GM12801 (cell line): ENCODE results near the gene MRPS27.

ENCODE experiments used
- CTCF ChIP-seq: IDR thresholded peaks from one replicate; pipeline ENCODE4 v1.5.1; 2011; ENCODE audit warnings: control low read depth; ENCODE audit not compliant: insufficient read length; ENCODE audit errors: extremely low read depth

The MRPS27 gene

GRCh38 chr5:72206994-72207393 lies 113.0 kb downstream of the MRPS27 start:
- no peak for TF ChIP-seq CTCF

- TF ChIP-seq CTCF = no peak
These were observed 113.9 kb downstream of the MRPS27 start for GRCh38 chr5:72206160-72206559.

GRCh38 chr5:72205431-72206009 lies 114.5 kb downstream of the MRPS27 start:
- no peak for TF ChIP-seq CTCF

- no peak for TF ChIP-seq CTCF
These were observed 115.1 kb downstream of the MRPS27 start for GRCh38 chr5:72204946-72205345.

GRCh38 chr5:72203251-72203845 lies 116.7 kb downstream of the MRPS27 start:
- TF ChIP-seq CTCF = no peak

GRCh38 chr5:72202331-72202825 lies 117.7 kb downstream of the MRPS27 start:
- TF ChIP-seq CTCF = no peak

- no peak for TF ChIP-seq CTCF
These were observed 120.4 kb downstream of the MRPS27 start for GRCh38 chr5:72199681-72200080.
